ENCODE data around the gene ALDH3B1.

ALDH3B1 gene

GRCh38 chr11:68065841-68066240 lies 55.7 kb downstream of the ALDH3B1 start:
- no peak for DNase-seq (ENCODE audit: extremely low spot score)
- no peak for TF ChIP-seq BHLHE40 (IDR thresholded peaks at IDR 0.05; ENCODE audit: borderline replicate concordance)
- no peak for TF ChIP-seq SP1 (IDR thresholded peaks at IDR 0.05)
- TF ChIP-seq LEF1 (IDR thresholded peaks at IDR 0.05; ENCODE audit: borderline replicate concordance): no peak
- TF ChIP-seq FOXA1 (IDR thresholded peaks at IDR 0.05): no peak
- no peak for TF ChIP-seq SUZ12 (IDR thresholded peaks at IDR 0.05)
- ChIA-PET CTCF (no interaction called here), POLR2A (no interaction called here)

GRCh38 chr11:68066742-68067141 lies 56.6 kb downstream of the ALDH3B1 start:
- no peak for DNase-seq (ENCODE audit: extremely low spot score)
- POLR2A ChIA-PET: no interaction called here
- CTCF ChIA-PET: no interaction called here
- TF ChIP-seq CTBP1 (IDR thresholded peaks at IDR 0.05; ENCODE audit: borderline replicate concordance) (no peak), TARDBP (IDR thresholded peaks at IDR 0.05) (no peak), FOXA1 (IDR thresholded peaks at IDR 0.05) (no peak), FOXK2 (IDR thresholded peaks at IDR 0.05) (no peak), HDGF (IDR thresholded peaks at IDR 0.05; ENCODE audit: borderline replicate concordance) (no peak), NFRKB (IDR thresholded peaks at IDR 0.05) (no peak), FOXM1 (IDR thresholded peaks at IDR 0.05; ENCODE audit: borderline replicate concordance) (no peak)

- TF ChIP-seq TARDBP (IDR thresholded peaks at IDR 0.05) (no peak), NFRKB (IDR thresholded peaks at IDR 0.05) (no peak), BHLHE40 (IDR thresholded peaks at IDR 0.05; ENCODE audit: borderline replicate concordance) (no peak), FOXM1 (IDR thresholded peaks at IDR 0.05; ENCODE audit: borderline replicate concordance) (no peak), CTBP1 (IDR thresholded peaks at IDR 0.05; ENCODE audit: borderline replicate concordance) (no peak), ARNT (IDR thresholded peaks at IDR 0.05) (no peak), SP1 (IDR thresholded peaks at IDR 0.05) (no peak), HDGF (IDR thresholded peaks at IDR 0.05; ENCODE audit: borderline replicate concordance) (no peak), FOXA1 (IDR thresholded peaks at IDR 0.05) (no peak), FOXK2 (IDR thresholded peaks at IDR 0.05) (no peak), LEF1 (IDR thresholded peaks at IDR 0.05; ENCODE audit: borderline replicate concordance) (no peak), ZNF384 (IDR thresholded peaks at IDR 0.05) (no peak), SUZ12 (IDR thresholded peaks at IDR 0.05) (no peak), L3MBTL2 (conservative IDR thresholded peaks at IDR 0.05) (no peak), PKNOX1 (IDR thresholded peaks at IDR 0.05) (no peak), ELF4 (IDR thresholded peaks at IDR 0.05) (no peak)
- CTCF ChIA-PET: no interaction called here
- POLR2A ChIA-PET: no interaction called here
- DNase-seq (ENCODE audit: extremely low spot score): no peak
These were observed 57.9 kb downstream of the ALDH3B1 start for GRCh38 chr11:68067991-68068390.

- TF ChIP-seq SUZ12 (IDR thresholded peaks at IDR 0.05): no peak
- TF ChIP-seq BHLHE40 (IDR thresholded peaks at IDR 0.05; ENCODE audit: borderline replicate concordance): no peak
- CTCF ChIA-PET: no interaction called here
- POLR2A ChIA-PET: interaction anchor here (0.8 kb wide), 1 partner anchor 11 kb away, joined by 3 read pairs; no protein-coding TSS in a partner anchor
- no peak for DNase-seq (ENCODE audit: extremely low spot score)
These were observed 61.3 kb downstream of the ALDH3B1 start for GRCh38 chr11:68071281-68072048.

GRCh38 chr11:68074584-68075352 lies 64.6 kb downstream of the ALDH3B1 start:
- ChIA-PET POLR2A (no interaction called here), CTCF (no interaction called here)
- TF ChIP-seq HDGF (IDR thresholded peaks at IDR 0.05; ENCODE audit: borderline replicate concordance): no peak
- no peak for TF ChIP-seq FOXK2 (IDR thresholded peaks at IDR 0.05)
- no peak for TF ChIP-seq LEF1 (IDR thresholded peaks at IDR 0.05; ENCODE audit: borderline replicate concordance)
- no peak for TF ChIP-seq FOXM1 (IDR thresholded peaks at IDR 0.05; ENCODE audit: borderline replicate concordance)
- TF ChIP-seq CTBP1 (IDR thresholded peaks at IDR 0.05; ENCODE audit: borderline replicate concordance): no peak
- no peak for DNase-seq (ENCODE audit: extremely low spot score)

GRCh38 chr11:68076371-68077042 lies 66.4 kb downstream of the ALDH3B1 start:
- DNase-seq (ENCODE audit: extremely low spot score): no peak
- CTCF ChIA-PET: no interaction called here
- TF ChIP-seq PKNOX1 (IDR thresholded peaks at IDR 0.05): no peak
- no peak for TF ChIP-seq ELF4 (IDR thresholded peaks at IDR 0.05)
- TF ChIP-seq HDGF (IDR thresholded peaks at IDR 0.05; ENCODE audit: borderline replicate concordance): no peak
- TF ChIP-seq CTBP1 (IDR thresholded peaks at IDR 0.05; ENCODE audit: borderline replicate concordance): no peak
- TF ChIP-seq NFRKB (IDR thresholded peaks at IDR 0.05): no peak
- POLR2A ChIA-PET: no interaction called here

Measured in HEK293T (cell line).